GM19193 (cell line): ENCODE results near the gene SCO2.

Source experiments
- POLR2A ChIP-seq: IDR thresholded peaks from 4 replicates; pipeline ENCODE4 v1.6.1; 2011; ENCODE audit not compliant: insufficient read depth, insufficient read length; ENCODE audit errors: extremely low read depth

Gene SCO2

DNA sequence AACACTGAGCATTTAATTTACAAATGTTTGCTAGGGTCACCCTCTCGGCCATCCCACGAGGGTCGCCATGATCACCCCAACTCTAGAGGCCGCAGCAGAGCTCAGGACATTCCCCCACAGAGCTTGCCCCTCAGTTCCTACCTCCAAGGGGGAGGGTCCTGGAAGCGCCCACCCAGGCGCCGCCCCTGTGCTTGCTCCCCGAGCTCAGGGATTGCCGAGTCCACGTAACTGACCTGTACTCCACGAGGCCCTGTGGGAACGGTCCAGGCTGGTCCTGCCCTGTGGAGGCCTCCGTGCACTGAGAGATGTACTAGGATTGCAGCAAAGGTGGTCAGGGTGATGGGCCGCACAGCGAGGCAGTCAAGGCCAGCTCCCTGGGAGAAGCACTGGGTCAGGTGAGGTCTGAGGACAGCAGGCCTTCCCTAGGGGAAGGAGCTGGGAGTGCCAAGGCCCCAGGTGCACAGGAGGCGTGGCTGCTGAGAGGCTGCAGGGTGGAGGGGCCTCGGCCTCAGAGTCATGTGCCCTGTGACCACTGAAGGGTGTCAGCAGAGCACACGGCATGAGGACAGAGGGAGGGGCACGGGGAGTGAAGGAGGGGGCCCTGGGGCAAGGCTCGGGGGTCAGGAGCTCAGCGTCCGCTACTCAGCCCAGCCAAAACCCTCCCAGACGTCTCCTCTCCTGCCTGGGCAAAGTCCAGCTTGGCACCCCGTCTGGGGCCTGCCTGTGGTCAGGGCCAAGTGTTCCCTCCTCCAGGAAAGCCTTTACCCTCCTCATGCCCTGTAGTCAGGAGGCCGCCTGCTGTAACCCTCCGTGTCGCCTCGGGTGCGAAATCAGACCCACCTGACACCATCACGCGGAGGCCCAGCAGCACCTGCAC, 41.2 kb downstream of the SCO2 start:
- TF ChIP-seq POLR2A, result no peak

DNA sequence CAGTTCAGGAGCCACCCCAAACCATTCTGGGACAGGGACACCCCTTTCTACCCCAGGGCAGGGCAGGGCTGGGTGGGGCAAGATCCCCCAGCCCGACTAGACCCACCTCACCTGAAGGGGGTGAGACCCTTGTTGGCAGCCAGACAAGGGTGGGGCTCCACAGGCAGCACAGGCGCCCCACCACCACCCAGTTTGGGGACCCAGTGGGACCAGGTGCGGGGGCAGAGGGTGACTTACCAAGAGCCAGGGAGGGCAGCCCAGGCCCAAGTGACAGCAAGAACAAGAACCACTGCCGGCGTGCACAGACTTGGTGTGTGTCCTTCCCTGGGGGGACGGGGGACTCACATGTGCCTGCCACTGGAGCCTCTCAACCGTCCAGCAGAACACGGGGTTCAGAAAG, 41.8 kb downstream of the SCO2 start:
- TF ChIP-seq POLR2A, result no peak

DNA sequence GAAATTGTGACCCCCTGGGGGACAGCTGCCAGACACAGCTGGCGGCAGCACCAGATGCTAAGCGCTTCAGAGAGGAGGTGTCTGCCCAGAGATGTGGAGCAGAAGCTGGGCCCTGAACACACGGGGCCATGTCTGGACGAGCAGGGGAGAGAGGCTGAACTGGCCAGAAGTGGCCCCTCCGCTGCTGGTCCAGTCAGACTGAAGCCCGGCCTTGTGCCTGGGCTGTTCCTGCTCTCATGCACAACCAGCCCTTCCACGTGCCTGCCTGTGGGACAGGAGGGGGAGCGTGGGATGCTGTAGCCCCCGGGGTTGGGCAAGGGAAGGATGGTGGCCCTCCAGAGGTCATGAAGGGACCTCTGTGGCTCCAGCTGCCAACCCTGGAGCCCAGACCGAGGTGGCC, 42.3 kb downstream of the SCO2 start:
- no peak for TF ChIP-seq POLR2A

DNA sequence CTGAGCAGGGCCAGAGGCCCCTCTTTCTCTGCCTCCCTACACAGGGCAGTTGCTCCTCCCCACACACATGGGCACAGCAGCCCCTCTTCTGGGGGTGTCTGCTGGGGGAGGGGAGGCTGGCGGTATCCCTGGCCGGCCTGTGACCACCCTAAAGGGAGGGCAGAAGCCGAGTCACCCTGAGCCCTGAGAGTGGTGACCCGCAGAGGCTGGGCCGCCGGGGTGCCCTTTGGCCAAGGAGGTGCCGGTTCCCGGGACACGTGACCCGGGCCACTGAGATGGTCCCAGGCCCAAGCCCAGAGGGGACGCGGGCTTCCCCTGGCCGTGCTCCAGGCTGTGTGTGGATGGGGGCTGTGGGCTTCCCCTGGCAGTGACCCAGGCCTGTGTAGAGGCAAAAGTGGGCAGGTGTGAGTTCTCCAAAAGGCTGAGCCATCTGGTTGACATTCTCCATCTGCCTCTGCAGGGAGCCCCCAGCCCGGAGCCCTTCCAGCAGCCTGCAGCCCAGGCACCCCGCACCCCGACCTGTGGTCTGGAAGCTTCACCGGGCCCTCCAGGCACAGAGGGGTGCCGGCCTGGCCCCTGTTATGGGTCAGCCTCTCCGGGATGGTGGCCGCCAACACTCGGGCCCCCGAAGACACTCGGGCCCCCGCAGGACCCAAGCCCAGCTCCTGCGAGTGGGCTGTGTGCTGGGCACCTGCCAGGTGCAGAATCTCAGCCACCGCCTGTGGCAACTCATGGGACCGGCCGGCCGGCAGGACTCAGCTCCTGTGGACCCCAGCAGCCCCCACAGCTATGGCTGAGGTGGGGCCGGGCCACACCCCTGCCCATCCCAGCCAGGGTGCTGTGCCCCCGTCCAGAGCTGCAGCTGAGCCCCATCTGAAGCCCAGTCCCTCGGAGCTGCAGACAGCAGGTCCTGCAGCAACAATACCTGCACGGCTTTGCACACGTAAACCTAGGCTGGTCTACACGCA, 43.0 kb downstream of the SCO2 start:
- no peak for TF ChIP-seq POLR2A

DNA sequence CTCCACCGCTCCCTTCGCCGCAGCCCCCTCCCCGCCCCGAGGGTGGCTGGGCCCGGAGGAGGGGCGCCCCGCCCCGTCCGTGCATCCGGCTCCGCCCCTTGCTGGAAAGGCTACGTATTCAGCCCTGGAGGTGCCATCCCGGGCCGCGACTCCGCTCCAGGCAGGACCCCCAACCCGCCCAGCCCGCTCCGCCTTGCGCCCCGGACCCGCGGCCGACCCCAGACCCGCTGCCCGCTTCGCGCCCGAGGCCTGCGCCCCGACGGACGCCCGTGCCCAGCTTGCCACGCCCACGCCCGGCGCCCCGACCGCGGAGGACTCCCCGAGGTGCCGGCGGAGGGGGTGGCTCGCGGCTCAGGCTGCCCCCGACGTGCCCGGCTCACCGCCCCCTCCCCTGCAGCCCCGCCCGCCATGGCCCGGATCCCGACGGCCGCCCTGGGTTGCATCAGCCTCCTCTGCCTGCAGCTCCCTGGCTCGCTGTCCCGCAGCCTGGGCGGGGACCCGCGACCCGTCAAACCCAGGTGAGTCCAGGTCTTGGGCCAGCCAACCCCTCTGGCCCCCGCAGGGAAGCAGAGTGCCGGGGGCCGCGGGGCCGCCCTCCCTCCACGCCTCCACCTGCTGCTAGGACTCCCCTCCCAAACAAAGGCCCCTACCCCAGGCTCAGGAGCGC, 43.8 kb downstream of the SCO2 start, which contains the start of gene ADM2:
ADM2 (plus strand) TSS at position 104 of the 667 bp plus-strand sequence; CDS start at position 409, 305 bp downstream.
- TF ChIP-seq POLR2A, result no peak

DNA sequence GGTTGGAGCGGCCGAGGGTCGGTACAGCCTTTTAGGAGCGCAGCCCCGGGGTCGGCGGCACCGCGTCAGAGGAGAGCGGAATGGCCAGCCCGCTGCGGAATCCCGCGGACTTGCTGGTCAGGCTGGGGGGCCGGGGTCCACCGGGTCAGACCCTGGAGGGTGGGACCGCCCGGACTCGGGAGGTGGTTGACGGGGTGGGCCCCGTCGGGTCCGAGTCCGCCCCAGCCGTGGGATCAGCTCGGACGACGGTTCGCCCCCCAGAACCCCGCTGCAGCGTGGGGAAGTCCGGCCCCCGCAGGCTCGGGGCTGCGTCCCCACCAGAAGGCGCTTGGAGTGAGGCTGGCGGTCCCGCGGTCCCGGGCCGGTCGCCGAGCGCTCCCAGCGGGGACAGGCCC, 44.4 kb downstream of the SCO2 start:
- TF ChIP-seq POLR2A, result no peak

DNA sequence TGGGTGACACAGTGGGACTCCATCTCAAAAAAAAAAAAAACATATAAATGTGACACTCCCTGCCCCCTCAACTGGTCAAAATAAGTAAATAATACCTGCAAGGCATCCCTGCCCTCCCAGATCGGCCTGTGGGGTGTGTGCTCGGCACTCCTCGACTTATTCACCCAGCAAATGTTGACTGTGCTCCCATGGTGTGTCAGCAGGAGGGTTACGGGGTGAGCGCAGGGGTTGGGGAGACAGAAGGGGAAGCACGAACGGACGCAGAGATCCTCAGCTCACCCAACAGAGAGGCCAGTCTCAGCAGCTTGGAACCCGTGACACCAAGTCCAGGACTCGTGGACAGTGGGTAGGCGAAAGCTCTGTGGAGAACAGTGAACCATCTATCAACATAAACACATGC, 45.7 kb downstream of the SCO2 start:
- TF ChIP-seq POLR2A, result no peak

DNA sequence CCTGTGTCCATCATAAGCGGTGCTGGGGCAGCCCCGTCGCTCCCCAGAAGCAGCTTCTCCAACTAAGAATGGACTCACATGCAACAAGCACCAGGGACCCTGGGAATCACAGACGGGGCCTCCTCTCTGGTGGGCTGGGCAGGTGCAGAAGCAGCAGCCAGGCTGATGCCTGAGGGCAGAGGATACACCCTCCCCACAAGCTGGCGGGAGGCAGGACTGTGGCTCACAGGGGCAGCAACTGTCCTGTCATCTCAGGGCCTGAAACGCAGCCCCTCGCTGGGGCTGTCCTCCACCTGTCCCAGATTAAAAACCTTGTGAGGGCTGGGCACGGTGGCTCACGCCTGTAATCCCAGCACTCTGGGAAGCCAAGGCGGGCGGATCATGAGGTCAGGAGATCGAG, 47.5 kb downstream of the SCO2 start:
- TF ChIP-seq POLR2A, result no peak

DNA sequence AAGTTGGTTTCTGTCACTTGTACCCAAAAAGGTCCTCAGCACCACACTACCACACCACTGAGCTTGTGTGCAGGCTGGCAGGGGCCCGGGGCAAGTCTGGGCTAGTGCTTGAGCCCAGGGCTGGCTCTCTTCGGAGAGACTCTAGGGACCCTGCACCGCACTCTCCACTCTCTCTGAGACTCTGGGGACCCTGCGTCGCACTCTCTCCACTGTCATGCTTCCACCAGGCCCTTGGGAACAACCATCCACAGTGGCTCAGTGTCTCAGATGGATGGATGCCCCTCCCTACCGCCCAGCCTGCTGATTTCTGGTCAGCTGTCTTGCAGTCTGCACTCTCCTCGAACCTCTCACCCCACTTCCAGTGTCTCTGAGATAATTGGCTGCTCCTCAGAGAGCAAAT, 48.5 kb downstream of the SCO2 start:
- TF ChIP-seq POLR2A, result no peak

DNA sequence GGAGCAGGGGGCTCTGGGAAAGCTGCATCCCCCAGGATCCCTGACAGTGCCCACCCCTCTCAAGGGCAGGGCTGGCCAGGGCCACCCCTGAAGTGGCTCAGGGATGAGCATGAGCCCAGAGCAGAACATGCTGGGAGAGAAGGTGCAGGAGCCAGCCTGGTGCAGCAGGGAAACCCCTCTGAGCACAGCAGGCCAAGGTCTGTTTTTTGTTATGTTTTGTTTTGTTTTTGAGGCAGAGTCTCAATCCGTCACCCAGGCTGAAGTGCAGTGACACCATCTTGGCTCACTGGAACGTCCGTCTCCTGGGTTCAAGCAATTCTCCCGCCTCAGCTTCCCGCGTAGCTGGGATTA, 49.8 kb downstream of the SCO2 start:
- TF ChIP-seq POLR2A, result no peak

DNA sequence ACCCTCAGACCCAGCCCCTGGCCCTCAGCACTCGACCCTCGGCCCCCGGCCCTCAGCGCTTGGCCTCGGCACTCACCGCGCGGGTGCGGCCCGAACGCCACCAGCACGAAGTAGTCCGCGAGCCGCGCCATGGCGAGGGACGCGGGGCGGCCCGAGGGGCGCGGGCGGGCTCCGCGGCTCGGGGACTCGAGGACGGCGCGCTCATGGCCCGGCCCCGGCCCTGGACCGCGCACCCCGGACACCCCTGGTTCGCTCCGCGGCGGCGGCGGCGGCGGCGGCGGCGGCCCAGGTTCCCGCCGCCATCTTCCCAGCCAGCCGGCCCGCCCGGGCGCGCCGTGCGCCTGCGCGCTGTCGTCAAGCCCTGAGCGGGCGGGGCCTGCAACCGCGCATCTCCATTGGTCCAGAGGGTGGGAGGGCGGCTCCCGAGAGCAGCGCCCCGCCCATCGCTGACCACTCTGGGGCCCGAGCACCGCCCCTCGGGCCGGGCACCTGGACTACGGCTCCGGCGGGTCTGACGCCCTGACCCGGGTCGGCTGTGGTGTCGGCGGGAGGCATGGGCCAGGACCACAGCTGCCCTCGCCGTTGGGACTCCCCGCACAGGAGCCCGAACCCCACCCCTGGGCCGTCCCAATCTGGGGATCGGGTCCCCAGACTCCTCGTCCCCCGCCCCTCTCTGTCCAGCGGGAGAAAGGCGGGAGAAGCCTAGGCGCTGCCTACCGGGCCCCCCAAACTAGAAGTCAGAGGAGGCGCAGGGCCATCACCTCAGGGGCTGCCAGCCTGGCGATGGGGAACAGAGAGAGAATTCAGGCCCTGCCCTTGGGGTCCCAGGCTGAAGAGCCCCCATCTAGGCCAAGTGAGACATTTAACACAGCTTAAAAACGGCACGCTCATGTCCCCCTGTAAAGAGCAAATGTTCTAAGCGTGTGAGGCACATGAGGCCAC, 50.4 kb downstream of the SCO2 start, which contains the start of gene SBF1:
SBF1 (minus strand) TSS at position 326 of the 942 bp plus-strand sequence; CDS start at position 131, 195 bp downstream.
- peak; percentile 61 for TF ChIP-seq POLR2A

DNA sequence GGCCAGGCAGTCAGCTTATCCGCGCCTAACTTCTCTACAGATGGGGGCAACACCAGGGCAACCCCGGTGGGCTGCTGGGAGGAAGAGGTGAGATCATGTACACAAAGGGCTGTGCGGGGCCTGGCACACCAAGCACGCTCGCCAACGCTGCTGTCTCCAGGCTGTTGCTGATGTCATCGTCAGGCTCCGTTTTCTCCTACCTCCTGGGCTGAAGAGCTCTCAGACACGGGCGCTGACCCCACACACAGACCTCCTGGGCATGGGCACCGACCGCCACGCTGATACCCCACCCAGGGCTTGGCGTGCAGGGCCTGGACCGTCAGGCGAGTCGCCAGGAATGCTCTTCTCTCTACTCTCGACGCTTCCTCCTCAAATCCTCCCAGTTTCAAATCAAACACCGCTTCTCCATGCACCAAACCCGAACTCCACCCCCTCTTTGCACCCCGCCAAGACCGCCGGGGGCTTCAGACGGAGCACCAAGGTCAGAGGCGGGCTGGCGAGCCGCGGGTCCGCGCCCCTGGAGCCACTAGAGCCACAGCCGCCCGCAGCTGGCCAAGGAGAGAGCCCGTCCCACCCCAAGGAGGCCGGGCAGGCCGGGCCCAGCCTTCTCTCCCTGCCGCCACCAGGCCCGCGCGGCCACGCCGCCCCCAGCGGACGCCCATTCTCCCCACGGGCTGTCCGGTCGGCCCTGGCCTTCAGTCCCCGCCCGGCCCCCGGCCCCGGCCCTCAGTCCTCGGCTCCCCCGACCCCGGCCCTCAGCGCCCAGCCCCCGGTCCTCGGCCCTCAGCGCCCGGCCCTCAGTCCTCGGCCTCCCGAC, 51.3 kb downstream of the SCO2 start:
- TF ChIP-seq POLR2A, result no peak
